SIG-M5 treated with dmso at 0.1 percent for 504 hours (cell line): Measurements from ENCODE around the gene GTF2H4.
"Not testable (repeated sequence)": the region's sequence is repeated elsewhere in the genome, so short reads cannot be mapped to it uniquely, and the experiment has no call there.

ENCODE experiments used
- DNase-seq: peaks from one replicate; lab custom pipeline; 2025; ENCODE audit not compliant: unreplicated experiment; lab: John Stamatoyannopoulos, UW

Gene GTF2H4

DNA sequence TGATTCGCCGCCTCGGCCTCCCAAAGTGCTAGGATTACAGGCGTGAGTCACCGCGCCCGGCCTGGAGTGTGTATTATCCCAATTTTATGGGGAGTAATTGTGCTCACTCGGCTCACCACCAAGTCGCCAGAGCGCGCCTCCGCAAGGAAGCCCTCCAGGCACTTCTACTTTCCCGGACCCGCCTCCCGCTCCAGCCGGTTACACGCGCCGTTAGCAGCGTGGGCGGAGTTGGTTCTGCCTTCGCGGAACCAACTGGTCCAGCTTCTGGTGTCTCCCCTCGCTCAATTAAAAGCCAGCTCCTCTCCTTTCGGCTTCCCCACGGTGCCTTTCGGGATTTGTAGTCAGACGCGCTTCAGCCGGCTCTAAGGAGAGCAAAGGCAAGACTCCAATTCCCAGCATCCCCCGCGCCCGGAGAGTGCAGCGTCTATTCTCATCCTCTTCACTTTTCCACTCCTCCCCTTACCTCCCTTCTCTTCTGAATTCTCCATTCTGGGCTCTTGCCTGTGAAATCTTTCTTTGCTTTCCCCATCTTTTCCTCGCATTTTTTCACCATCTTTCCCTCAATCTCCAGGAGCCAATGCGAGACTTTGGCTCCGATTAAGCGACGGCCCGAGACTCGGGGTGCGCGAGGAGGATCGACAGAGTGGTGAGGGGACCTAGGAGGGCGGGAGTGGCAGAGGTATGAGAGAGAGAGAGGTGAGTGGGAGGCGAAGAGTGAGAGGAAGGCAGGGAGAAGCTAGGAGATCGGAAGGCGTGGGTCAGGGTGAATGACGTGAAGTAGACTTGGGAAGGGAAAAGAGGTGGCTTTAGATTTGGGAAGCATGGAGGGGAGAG is at the start of gene GTF2H4:
TSS of gene GTF2H4 (plus strand) at position 450 of the 834 bp plus-strand sequence.
- DNase-seq: peak; percentile 98

DNA sequence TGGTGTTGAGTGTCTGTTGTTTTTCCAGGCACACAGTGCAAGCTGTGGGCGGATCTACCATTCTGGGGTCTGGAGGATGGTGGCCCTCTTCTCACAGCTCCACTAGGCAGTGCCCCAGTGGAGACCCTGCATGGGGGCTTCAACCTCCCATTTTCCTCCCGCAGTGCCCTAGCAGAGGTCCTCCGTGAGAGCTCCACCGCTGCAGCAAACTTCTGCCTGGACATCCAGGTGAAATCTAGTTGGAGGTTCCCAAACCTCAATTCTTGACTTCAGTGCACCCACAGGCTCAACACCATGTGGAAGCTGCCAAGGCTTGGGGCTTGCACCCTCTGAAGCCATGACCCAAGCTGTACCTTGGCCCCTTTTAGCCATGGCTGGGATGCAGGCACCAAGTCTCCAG is 48.3 kb upstream of the GTF2H4 start:
- not testable (repeated sequence) for DNase-seq

GRCh38 chr6:30861257-30862048 is 46.6 kb upstream of the GTF2H4 start:
- DNase-seq: no peak

DNA sequence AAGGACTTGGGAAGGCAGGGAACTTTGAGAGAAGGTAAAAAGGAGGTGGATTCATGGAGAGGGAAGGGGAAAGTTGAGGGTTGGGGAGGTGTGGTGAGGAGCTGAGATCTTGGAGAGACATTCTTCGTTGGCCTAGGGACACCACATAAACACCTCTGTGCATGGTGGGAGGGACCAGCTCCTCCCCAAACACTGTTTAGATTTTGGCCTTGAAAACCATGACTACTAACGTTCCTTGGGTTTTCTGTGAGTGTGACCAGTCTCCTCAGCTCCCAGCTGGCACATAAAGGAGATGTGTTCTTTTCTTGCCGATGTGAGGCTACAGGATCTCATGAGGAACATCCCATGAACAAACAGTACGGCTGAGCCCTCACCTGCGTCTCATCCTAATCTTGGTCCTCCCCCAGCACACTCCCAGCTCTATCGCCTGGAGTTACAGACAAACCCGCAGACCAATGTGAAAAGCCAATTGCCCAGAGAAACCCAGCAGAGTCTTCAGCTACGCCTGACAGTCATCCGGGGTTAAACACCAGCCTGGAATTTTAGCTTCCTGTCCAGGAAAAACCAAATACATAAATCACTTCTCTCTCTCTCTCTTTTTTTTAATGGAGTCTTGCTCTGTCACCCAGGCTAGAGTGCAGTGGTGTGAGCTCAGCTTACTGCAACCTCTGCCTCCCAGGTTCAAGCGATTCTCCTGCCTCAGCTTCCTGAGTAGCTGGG is 45.7 kb upstream of the GTF2H4 start:
- no peak for DNase-seq

DNA sequence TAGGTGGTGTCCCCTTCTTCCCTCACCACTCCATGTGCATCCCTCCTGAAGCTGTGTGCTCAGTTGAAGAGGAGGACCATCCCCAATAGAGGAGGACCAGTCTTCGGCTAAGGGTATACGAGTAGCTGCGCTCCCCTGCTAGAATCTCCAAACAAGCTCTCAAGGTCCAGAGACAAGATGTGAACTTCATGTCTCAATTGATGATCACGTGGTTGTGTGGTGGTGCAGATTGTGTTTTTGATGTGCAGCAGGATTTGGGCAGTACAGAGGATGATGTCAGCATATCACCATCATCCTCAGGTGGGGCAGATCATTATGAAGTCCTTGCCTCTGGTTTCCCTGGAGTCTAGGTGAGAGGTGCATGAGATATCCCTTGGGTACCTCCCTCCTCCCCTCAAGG is 43.7 kb upstream of the GTF2H4 start:
- DNase-seq: no peak

GRCh38 chr6:30869241-30869749 is 38.7 kb upstream of the GTF2H4 start:
- not testable (repeated sequence) for DNase-seq

- no peak for DNase-seq
Observed at GRCh38 chr6:30870546-30870945, 37.5 kb upstream of the GTF2H4 start.

GRCh38 chr6:30871592-30872183 is 36.3 kb upstream of the GTF2H4 start:
- DNase-seq: no peak

GRCh38 chr6:30873137-30873640 is 34.8 kb upstream of the GTF2H4 start:
- no peak for DNase-seq

DNA sequence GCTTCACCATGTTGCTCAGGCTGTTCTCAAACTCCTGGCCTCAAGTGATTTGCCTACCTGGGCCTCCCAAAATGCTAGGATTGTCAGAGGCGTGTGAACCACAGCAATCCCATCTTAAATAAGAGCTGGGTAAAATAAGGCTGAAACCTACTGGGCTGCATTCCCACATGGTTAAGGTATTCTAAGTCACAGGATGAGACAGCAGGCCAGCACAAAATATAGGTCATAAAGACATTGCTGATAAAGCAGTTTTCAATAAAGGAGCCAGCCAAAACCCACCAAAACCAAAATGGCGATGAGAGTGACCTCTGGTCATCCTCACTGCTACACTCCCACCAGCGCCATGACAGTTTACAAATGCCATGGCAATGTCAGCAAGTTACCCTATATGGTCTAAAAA is 34.2 kb upstream of the GTF2H4 start:
- not testable (repeated sequence) for DNase-seq

GRCh38 chr6:30875244-30876038 is 32.6 kb upstream of the GTF2H4 start:
- DNase-seq: no peak

DNA sequence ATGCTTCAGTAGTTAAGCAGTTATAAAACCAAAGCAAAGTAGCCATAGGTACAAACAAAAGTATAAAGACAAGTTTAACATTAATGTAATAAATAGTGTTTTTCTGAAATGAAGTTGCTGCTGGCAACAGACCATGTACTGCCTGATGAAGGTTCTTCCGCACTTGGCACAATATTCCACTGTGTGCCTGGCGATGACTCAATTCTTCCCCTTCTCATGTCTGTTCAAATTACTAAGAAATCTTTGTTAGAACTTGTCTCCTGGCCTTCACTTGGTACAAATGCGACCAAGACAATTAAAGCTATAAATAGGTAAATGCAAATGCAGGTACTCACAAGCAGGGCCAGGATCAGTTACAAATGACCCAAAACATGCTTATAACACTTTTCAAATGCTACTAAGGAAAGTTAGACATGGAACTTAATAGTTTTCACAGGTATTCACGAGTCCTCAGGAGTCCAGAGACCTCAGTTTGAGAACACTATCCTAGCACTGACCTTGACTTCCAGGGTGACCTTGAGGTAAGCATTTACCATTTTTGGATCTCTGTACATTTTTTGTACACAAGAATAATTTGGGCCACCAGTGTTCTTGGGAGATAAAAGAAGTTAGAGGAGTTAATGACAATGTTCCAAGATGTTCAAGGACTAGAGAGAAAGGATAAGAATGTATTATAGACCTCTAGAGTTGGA is 31.8 kb upstream of the GTF2H4 start:
- no peak for DNase-seq

DNA sequence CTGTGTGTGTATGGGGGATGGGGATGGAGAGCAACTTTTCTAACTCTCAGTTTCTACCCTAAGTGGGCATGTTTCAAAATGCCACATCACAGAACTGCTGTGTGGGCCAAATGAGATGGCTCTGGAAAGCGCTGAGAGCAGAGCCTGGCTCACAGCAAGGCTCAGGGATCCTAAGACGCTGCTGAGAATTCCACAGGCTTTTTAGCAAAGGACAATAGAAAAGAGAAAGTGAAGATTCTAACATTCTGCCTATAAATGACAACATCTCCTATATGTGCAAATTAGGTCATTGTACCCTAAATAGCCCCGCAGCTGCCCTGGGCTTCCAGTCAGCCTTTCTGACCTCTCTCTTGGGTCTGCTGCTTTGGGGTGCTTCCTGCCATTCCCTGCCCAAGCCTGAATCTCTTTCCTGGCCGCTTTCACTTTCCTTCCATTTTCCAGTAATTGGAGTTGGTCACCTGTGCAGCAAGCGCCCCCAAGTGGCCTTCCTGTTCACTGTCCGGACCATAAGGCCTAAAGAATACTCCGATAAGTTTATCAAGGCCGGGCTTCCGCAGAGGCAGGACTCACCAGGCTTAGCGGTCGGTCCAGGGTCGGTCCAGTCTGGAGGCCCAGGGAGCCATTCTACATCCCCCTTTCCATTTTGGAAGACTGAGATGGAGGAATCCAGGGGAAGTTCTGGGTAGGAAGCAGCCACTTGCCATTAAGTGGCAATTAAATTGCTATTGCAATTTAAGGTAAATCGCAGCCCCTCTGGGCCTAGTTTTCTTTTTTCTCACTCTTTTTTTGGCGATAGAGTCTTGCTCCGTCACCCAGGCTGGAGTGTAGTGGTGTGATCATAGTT is 30.4 kb upstream of the GTF2H4 start:
- peak; percentile 49 for DNase-seq

- no peak for DNase-seq
Observed at GRCh38 chr6:30879684-30880427, 28.2 kb upstream of the GTF2H4 start.

- no peak for DNase-seq
Observed at GRCh38 chr6:30880698-30881252, 27.2 kb upstream of the GTF2H4 start.

DNA sequence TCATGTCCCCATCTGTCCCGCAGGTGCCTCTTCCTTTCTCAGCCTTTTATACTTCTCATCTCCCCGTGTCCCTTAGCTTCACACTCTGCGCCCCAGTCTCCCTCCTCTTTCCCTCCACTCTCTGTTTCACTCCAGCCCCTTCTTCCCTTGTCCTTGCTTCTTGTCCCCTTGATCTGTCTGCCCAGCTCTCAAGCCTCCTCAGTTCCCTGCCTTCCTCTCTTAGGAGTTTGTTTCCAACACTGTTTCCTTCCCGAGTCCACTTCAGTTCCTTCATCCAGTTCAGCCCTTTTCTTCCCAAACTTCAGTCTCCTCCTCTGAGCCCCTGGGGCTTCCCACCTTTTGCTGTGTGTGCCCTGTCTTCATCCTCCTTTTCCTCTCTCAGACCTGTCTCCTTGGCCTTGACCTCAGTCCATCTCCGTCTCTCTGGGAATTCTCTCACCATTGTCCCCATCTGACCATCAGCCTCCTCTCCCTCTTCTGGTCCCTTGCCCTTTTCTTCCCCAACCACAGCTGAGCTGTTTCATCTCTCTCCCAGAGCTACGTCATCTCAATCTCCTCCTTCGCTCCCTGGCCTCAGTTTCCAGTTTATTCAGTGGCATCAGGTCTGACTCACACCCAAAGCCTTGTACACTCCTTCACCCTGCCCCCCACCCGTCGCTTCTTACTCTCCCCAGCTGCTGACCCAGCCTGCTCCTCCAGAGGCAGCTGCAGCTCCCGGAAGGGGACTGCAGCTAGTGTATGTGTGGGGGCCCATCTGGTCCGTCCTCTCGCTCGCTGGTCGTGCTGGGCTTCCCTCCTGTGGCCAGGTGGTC is 26.4 kb upstream of the GTF2H4 start:
- DNase-seq: no peak
